H9 (cell line): ENCODE data around the gene TGDS. TPM values are rescaled to one million over a fixed set of nuclear protein-coding genes. Genes with fewer than 3 reads are reported as not detected.
"Not testable (repeated sequence)": the region's sequence is repeated elsewhere in the genome, so short reads cannot be mapped to it uniquely, and the experiment has no call there.

Experiments used
- DNase-seq: peaks from one replicate; pipeline ENCODE4 v3.0.0-alpha.2; 2017
- H2AFZ ChIP-seq: one replicate; pipeline ENCODE4 v1.6.1; 2013; ENCODE audit warnings: mild to moderate bottlenecking, low read length, control low read depth, moderate library complexity
- H2AK5ac ChIP-seq: 2 replicates; pipeline ENCODE4 v1.6.1; 2013; ENCODE audit warnings: low read length, control low read depth, mixed read lengths; ENCODE audit not compliant: insufficient read length
- H2BK120ac ChIP-seq: one replicate; pipeline ENCODE4 v1.6.1; 2013; ENCODE audit warnings: low read depth, mild to moderate bottlenecking, low read length, control low read depth, inconsistent platforms; ENCODE audit not compliant: poor library complexity, severe bottlenecking
- H2BK12ac ChIP-seq: 2 replicates; pipeline ENCODE4 v1.6.1; 2013; ENCODE audit warnings: low read length, control low read depth, mixed read lengths, low read depth; ENCODE audit not compliant: insufficient read length
- H2BK15ac ChIP-seq: 2 replicates; pipeline ENCODE4 v1.6.1; 2013; ENCODE audit warnings: low read depth, low read length, control low read depth
- H2BK20ac ChIP-seq: one replicate; pipeline ENCODE4 v1.6.1; 2013; ENCODE audit warnings: low read depth, mild to moderate bottlenecking, low read length, control low read depth, inconsistent platforms; ENCODE audit not compliant: poor library complexity, severe bottlenecking
- H2BK5ac ChIP-seq: 2 replicates; pipeline ENCODE4 v1.6.1; 2013; ENCODE audit warnings: low read length, control low read depth, mixed read lengths; ENCODE audit not compliant: insufficient read length
- H3K14ac ChIP-seq: 2 replicates; pipeline ENCODE4 v1.6.1; 2013; ENCODE audit warnings: low read length, control low read depth; ENCODE audit not compliant: insufficient read depth
- H3K18ac ChIP-seq: 2 replicates; pipeline ENCODE4 v1.6.1; 2013; ENCODE audit warnings: low read depth, mild to moderate bottlenecking, mixed read lengths, low read length, control low read depth; ENCODE audit not compliant: insufficient read length
- H3K23ac ChIP-seq: 2 replicates; pipeline ENCODE4 v1.6.1; 2013; ENCODE audit warnings: low read length, control low read depth, mixed read lengths, low read depth; ENCODE audit not compliant: insufficient read length
- H3K23me2 ChIP-seq: 2 replicates; pipeline ENCODE4 v1.6.1; 2013; ENCODE audit warnings: low read depth, mild to moderate bottlenecking, mixed read lengths, low read length, control low read depth; ENCODE audit not compliant: insufficient read length, poor library complexity, severe bottlenecking
- H3K27ac ChIP-seq: 2 replicates; pipeline ENCODE4 v1.5.1; 2013; ENCODE audit warnings: low read length, control low read depth, mixed read lengths, low read depth; ENCODE audit not compliant: insufficient read length
- H3K27me3 ChIP-seq: 2 replicates; pipeline ENCODE4 v1.6.1; 2013; ENCODE audit warnings: low read length, control low read depth, inconsistent platforms; ENCODE audit not compliant: insufficient read depth
- H3K4ac ChIP-seq: 2 replicates; pipeline ENCODE4 v1.6.1; 2013; ENCODE audit warnings: low read depth, mild to moderate bottlenecking, control low read depth, inconsistent platforms, low read length, moderate library complexity
- H3K4me1 ChIP-seq: 2 replicates; pipeline ENCODE4 v1.6.1; 2013; ENCODE audit warnings: low read length, control low read depth, inconsistent platforms; ENCODE audit not compliant: insufficient read depth
- H3K4me2 ChIP-seq: 2 replicates; pipeline ENCODE4 v1.6.1; 2013; ENCODE audit warnings: low read length, control low read depth, mixed read lengths; ENCODE audit not compliant: insufficient read length, insufficient read depth
- H3K56ac ChIP-seq: 2 replicates; pipeline ENCODE4 v1.6.1; 2013; ENCODE audit warnings: low read depth, mild to moderate bottlenecking, mixed read lengths, low read length, control low read depth; ENCODE audit not compliant: insufficient read length
- H3K79me1 ChIP-seq: 2 replicates; pipeline ENCODE4 v1.6.1; 2013; ENCODE audit warnings: low read depth, mild to moderate bottlenecking, moderate library complexity, low read length, control low read depth, inconsistent platforms; ENCODE audit not compliant: insufficient read depth, poor library complexity, severe bottlenecking
- H3K79me2 ChIP-seq: 2 replicates; pipeline ENCODE4 v1.6.1; 2013; ENCODE audit warnings: low read length, control low read depth, inconsistent platforms; ENCODE audit not compliant: insufficient read depth
- H3K9ac ChIP-seq: 2 replicates; pipeline ENCODE4 v1.6.1; 2013; ENCODE audit warnings: low read length, control low read depth, mixed read lengths; ENCODE audit not compliant: insufficient read length; ENCODE audit errors: extremely low read depth
- H3K9me3 ChIP-seq: one replicate; pipeline ENCODE4 v1.6.1; 2013; ENCODE audit warnings: low read depth, low read length, inconsistent platforms; ENCODE audit not compliant: control insufficient read depth
- H3T11ph ChIP-seq: one replicate; pipeline ENCODE4 v1.6.1; 2013; ENCODE audit warnings: mild to moderate bottlenecking, low read length, control low read depth, inconsistent platforms
- H4K20me1 ChIP-seq: one replicate; pipeline ENCODE4 v1.6.1; 2013; ENCODE audit not compliant: control insufficient read depth, insufficient read length, insufficient read depth
- H4K5ac ChIP-seq: 2 replicates; pipeline ENCODE4 v1.6.1; 2013; ENCODE audit warnings: low read depth, mild to moderate bottlenecking, mixed read lengths, low read length, control low read depth; ENCODE audit not compliant: insufficient read length
- H4K8ac ChIP-seq: replicated peaks from 2 replicates; pipeline ENCODE4 v1.6.1; 2013; ENCODE audit warnings: low read length, control low read depth, mixed read lengths, low read depth; ENCODE audit not compliant: insufficient read length
- H4K91ac ChIP-seq: 2 replicates; pipeline ENCODE4 v1.6.1; 2013; ENCODE audit warnings: low read depth, mild to moderate bottlenecking, moderate library complexity, mixed read lengths, low read length, control low read depth; ENCODE audit not compliant: insufficient read length
- H3K27ac Mint-ChIP-seq, 3 experiments: 2 replicates in 2 of 3; 3 replicates in 1 of 3; pipeline ENCODE4 v1.8.0; 2020 to 2021; ENCODE audit warnings: mixed read lengths in 3 of 3, mild to moderate bottlenecking in 1 of 3, moderate library complexity in 1 of 3
- H3K27me3 Mint-ChIP-seq: 2 replicates; pipeline ENCODE4 v1.8.0; 2021; ENCODE audit warnings: low read depth, mild to moderate bottlenecking, moderate library complexity, mixed read lengths
- H3K36me3 Mint-ChIP-seq, 3 experiments: 2 replicates in 2 of 3; 3 replicates in 1 of 3; pipeline ENCODE4 v1.8.0; 2020 to 2021; ENCODE audit warnings: low read depth in 3 of 3, mixed read lengths in 3 of 3; ENCODE audit not compliant: insufficient read depth in 1 of 3
- H3K4me1 Mint-ChIP-seq, 2 experiments: 2 replicates each; pipeline ENCODE4 v1.8.0; 2020; ENCODE audit warnings: mixed read lengths in 2 of 2
- H3K4me3 Mint-ChIP-seq, 2 experiments: 2 replicates in 1 of 2; 3 replicates in 1 of 2; pipeline ENCODE4 v1.8.0; 2020 to 2021; ENCODE audit warnings: mild to moderate bottlenecking in 2 of 2, mixed read lengths in 2 of 2, moderate library complexity in 1 of 2
- H3K9me3 Mint-ChIP-seq, 2 experiments: 2 replicates in 1 of 2; 3 replicates in 1 of 2; pipeline ENCODE4 v1.8.0; 2020; ENCODE audit warnings: mild to moderate bottlenecking in 2 of 2, mixed read lengths in 2 of 2, moderate library complexity in 1 of 2
- CTCF ChIP-seq: fragments of 200-600 bp; sonication (generic); conservative IDR thresholded peaks from 3 replicates; pipeline ENCODE4 v1.8.0; 2021; ENCODE audit warnings: antibody characterized with exemption, mild to moderate bottlenecking
- WGBS: extraction: QIAGEN DNeasy Blood & Tissue Kit; methylation state at CpG from one replicate; pipeline ENCODE4 v1.1.7; 2013; ENCODE audit warnings: missing lambda C conversion rate, low lambda C conversion rate, mixed read lengths; ENCODE audit not compliant: insufficient read length; ENCODE audit errors: extremely low coverage; 5-methylcytosine and 5-hydroxymethylcytosine counted together
- total RNA-seq: library from RNA; stranded (reverse); gene quantifications from 2 replicates; pipeline ENCODE4 v1.2.1, GENCODE V29; 2021

The TGDS gene
- total RNA-seq, 1 experiment from 2014 or later, result 13.9 TPM

GRCh38 chr13:94640721-94641120 is 44.8 kb upstream of the TGDS start:
- no CpG with 5 or more reads among the region's 2 CpGs for WGBS
- H2BK15ac ChIP-seq, result no peak overlapping the region
- H3K36me3 Mint-ChIP-seq, result peaks cover 0 to 8% (median 3%) of the 10 kb centered on the region in 3 experiments; a peak in 5 of 7 replicates
- no peak overlapping the region for H3K4me2 ChIP-seq
- H3K4me1 Mint-ChIP-seq, result peaks cover 0 to 2% of the 10 kb centered on the region in 2 experiments; a peak in 1 of 4 replicates
- no peak overlapping the region for H4K8ac ChIP-seq
- no peaks in the 10 kb centered on the region for H3K27me3 ChIP-seq
- no peak overlapping the region for H3K27ac ChIP-seq
- H3T11ph ChIP-seq, result no peak overlapping the region
- no peak overlapping the region for H2BK5ac ChIP-seq
- H3K79me1 ChIP-seq, result no peaks in the 10 kb centered on the region
- no peaks in the 10 kb centered on the region for H4K20me1 ChIP-seq
- H3K4me3 Mint-ChIP-seq, result no peak overlapping the region
- H3K27ac Mint-ChIP-seq, result no peak overlapping the region
- no peak overlapping the region for H2BK120ac ChIP-seq
- no peak overlapping the region for H3K23ac ChIP-seq
- no peak overlapping the region for H2BK20ac ChIP-seq
- H3K9ac ChIP-seq, result no peak overlapping the region
- H3K4me1 ChIP-seq, result 0 out of 2 replicates have a peak, but pooled peaks cover 3% of the 10 kb centered on the region
- H2AK5ac ChIP-seq, result no peak overlapping the region
- H4K5ac ChIP-seq, result no peak overlapping the region
- no peaks in the 10 kb centered on the region for H3K27me3 Mint-ChIP-seq
- DNase-seq, result no peak
- H3K14ac ChIP-seq, result no peak overlapping the region
- H3K23me2 ChIP-seq, result no peaks in the 10 kb centered on the region
- peaks cover 8 to 11% of the 10 kb centered on the region in 2 experiments for H3K9me3 Mint-ChIP-seq
- no peak overlapping the region for H3K4ac ChIP-seq
- H2AFZ ChIP-seq, result no peak overlapping the region
- H3K56ac ChIP-seq, result no peak overlapping the region
- no peaks in the 10 kb centered on the region for H3K79me2 ChIP-seq
- no peak overlapping the region for H2BK12ac ChIP-seq
- no peak overlapping the region for H3K18ac ChIP-seq
- no peak for TF ChIP-seq CTCF
- no peaks in the 10 kb centered on the region for H3K9me3 ChIP-seq
- H4K91ac ChIP-seq, result no peak overlapping the region

- not testable (repeated sequence) for H3K9ac ChIP-seq, H3K27me3 Mint-ChIP-seq, H3K36me3 Mint-ChIP-seq, H3K4me3 Mint-ChIP-seq, H2BK15ac ChIP-seq, H3T11ph ChIP-seq, H3K27ac Mint-ChIP-seq, H3K79me1 ChIP-seq, H3K4me2 ChIP-seq, H2AFZ ChIP-seq, H2BK120ac ChIP-seq, H2BK20ac ChIP-seq, H4K20me1 ChIP-seq, H2BK12ac ChIP-seq, H4K91ac ChIP-seq, H3K9me3 ChIP-seq, DNase-seq, H2BK5ac ChIP-seq, H2AK5ac ChIP-seq, H4K5ac ChIP-seq, H3K4ac ChIP-seq, H4K8ac ChIP-seq, H3K4me1 ChIP-seq, H3K56ac ChIP-seq, H3K23ac ChIP-seq, H3K27ac ChIP-seq, H3K79me2 ChIP-seq, H3K27me3 ChIP-seq, H3K18ac ChIP-seq, H3K23me2 ChIP-seq, H3K14ac ChIP-seq
- no CpG with 5 or more reads among the region's 3 CpGs for WGBS
- Mint-ChIP-seq H3K9me3 (peaks cover 8 to 11% of the 10 kb centered on the region in 2 experiments), H3K4me1 (peaks cover 15 to 17% of the 10 kb centered on the region in 2 experiments)
Measured at GRCh38 chr13:94637677-94638076, 41.7 kb upstream of the TGDS start.
